Activated CD8-positive, alpha-beta T cell treated with anti-CD3 and anti-CD28 coated beads for 36 hours (primary cell): ENCODE measurements around the gene CAMTA1. TPM values are rescaled to one million over a fixed set of nuclear protein-coding genes. Genes with fewer than 3 reads are reported as not detected.

Source experiments
- ATAC-seq: fragments of 200-7000 bp; cut with Tn5 transposase; one replicate; pipeline ENCODE4 v1.10.0; 2021; ENCODE audit warnings: mild to moderate bottlenecking, moderate library complexity
- CTCF ChIA-PET: fragments of 350-600 bp; sonication (Branson Sonifier 250); formaldehyde crosslinking; loops from one replicate; lab custom pipeline; 2021; ENCODE audit warnings: antibody characterized with exemption; lab: Charles Lee
- POLR2A ChIA-PET: fragments of 350-600 bp; sonication (Branson Sonifier 250); formaldehyde crosslinking; loops from one replicate; lab custom pipeline; 2021; ENCODE audit warnings: antibody characterized with exemption; lab: Charles Lee
- DNase-seq: peaks from one replicate; pipeline ENCODE4 v3.0.0-alpha.2; 2020
- H3K27ac Mint-ChIP-seq: one replicate; pipeline ENCODE4 v1.8.0; 2021; ENCODE audit warnings: mild to moderate bottlenecking, mixed read lengths
- H3K27me3 Mint-ChIP-seq: one replicate; pipeline ENCODE4 v1.8.0; 2021; ENCODE audit warnings: mixed read lengths
- H3K36me3 Mint-ChIP-seq: one replicate; pipeline ENCODE4 v1.8.0; 2021; ENCODE audit warnings: low read depth, mixed read lengths
- H3K4me1 Mint-ChIP-seq: one replicate; pipeline ENCODE4 v1.8.0; 2021; ENCODE audit warnings: low read depth, mixed read lengths
- H3K4me3 Mint-ChIP-seq: one replicate; pipeline ENCODE4 v1.8.0; 2021; ENCODE audit warnings: mild to moderate bottlenecking, moderate library complexity, mixed read lengths
- H3K9me3 Mint-ChIP-seq: one replicate; pipeline ENCODE4 v1.8.0; 2021; ENCODE audit warnings: mixed read lengths
- CTCF ChIP-seq: fragments of 200-600 bp; IDR thresholded peaks from one replicate; pipeline ENCODE4 v1.8.0; 2022; ENCODE audit warnings: antibody characterized with exemption, mild to moderate bottlenecking
- intact Hi-C: fragments of 100-400 bp; cut with micrococcal nuclease; formaldehyde crosslinking; loops from one replicate; pipeline ENCODE4 v1.10.0; 2022
- total RNA-seq, 2 experiments: library from RNA; stranded (reverse); gene quantifications; one replicate each; pipeline ENCODE4 v1.2.3, GENCODE V29; 2021

CAMTA1 gene
- total RNA-seq, 2 experiments from 2014 or later = 67.7 to 70.9 TPM

- Mint-ChIP-seq H3K27me3 (no peaks in the 10 kb centered on the region), H3K4me3 (no peak overlapping the region), H3K27ac (no peak overlapping the region), H3K4me1 (peaks cover 39% of the 10 kb centered on the region), H3K9me3 (no peaks in the 10 kb centered on the region), H3K36me3 (peaks cover 7% of the 10 kb centered on the region)
- intact Hi-C loops = no loop called here
- CTCF ChIA-PET = interaction anchor here (1.7 kb wide), 1 partner anchor 95 kb away, joined by 6 read pairs; no protein-coding TSS in a partner anchor
- POLR2A ChIA-PET = interaction anchor here (1.1 kb wide), 1 partner anchor 164 kb away, joined by 3 read pairs; no protein-coding TSS in a partner anchor
- DNase-seq = no peak
- ATAC-seq = no peak
- TF ChIP-seq CTCF = peak; percentile 59
These were observed 8.9 kb downstream of the CAMTA1 start for GRCh38 chr1:6794164-6794563.

GRCh38 chr1:6795203-6795602, 9.9 kb downstream of the CAMTA1 start:
- Mint-ChIP-seq H3K27me3 (no peaks in the 10 kb centered on the region), H3K9me3 (no peaks in the 10 kb centered on the region), H3K36me3 (peaks cover 5% of the 10 kb centered on the region), H3K4me3 (no peak overlapping the region), H3K4me1 (peaks cover 35% of the 10 kb centered on the region), H3K27ac (no peak overlapping the region)
- no peak for TF ChIP-seq CTCF
- CTCF ChIA-PET = interaction anchor here (1.0 to 1.8 kb wide), 5 partner anchors 9 to 275 kb away, joined by 3 to 8 read pairs (median 5); no protein-coding TSS in a partner anchor
- DNase-seq = no peak
- no peak for ATAC-seq
- POLR2A ChIA-PET = interaction anchor here (1.1 kb wide), 1 partner anchor 165 kb away, joined by 3 read pairs; no protein-coding TSS in a partner anchor
- intact Hi-C loops = no loop called here

- peaks cover 36% of the 10 kb centered on the region for H3K4me1 Mint-ChIP-seq
- ChIA-PET CTCF (interaction anchor here (1.0 to 1.8 kb wide), 5 partner anchors 8 to 275 kb away, joined by 3 to 8 read pairs (median 5); no protein-coding TSS in a partner anchor), POLR2A (interaction anchor here (1.1 kb wide), 1 partner anchor 166 kb away, joined by 3 read pairs; no protein-coding TSS in a partner anchor)
- H3K4me3 Mint-ChIP-seq = no peak overlapping the region
- no peaks in the 10 kb centered on the region for H3K9me3 Mint-ChIP-seq
- H3K27ac Mint-ChIP-seq = no peak overlapping the region
- intact Hi-C loops = no loop called here
- ATAC-seq = no peak
- no peaks in the 10 kb centered on the region for H3K27me3 Mint-ChIP-seq
- no peak for TF ChIP-seq CTCF
- no peak for DNase-seq
- peaks cover 5% of the 10 kb centered on the region for H3K36me3 Mint-ChIP-seq
These were observed 10.4 kb downstream of the CAMTA1 start for GRCh38 chr1:6795661-6796060.

GRCh38 chr1:6796095-6796494, 10.8 kb downstream of the CAMTA1 start:
- intact Hi-C loops = no loop called here
- ATAC-seq (no peak), DNase-seq (no peak)
- peaks cover 5% of the 10 kb centered on the region for H3K36me3 Mint-ChIP-seq
- CTCF ChIA-PET = interaction anchor here (1.2 to 1.8 kb wide), 4 partner anchors 15 to 274 kb away, joined by 3 to 8 read pairs (median 6); no protein-coding TSS in a partner anchor
- no peaks in the 10 kb centered on the region for H3K9me3 Mint-ChIP-seq
- no peaks in the 10 kb centered on the region for H3K27me3 Mint-ChIP-seq
- POLR2A ChIA-PET = no interaction called here
- no peak overlapping the region for H3K27ac Mint-ChIP-seq
- peaks cover 36% of the 10 kb centered on the region for H3K4me1 Mint-ChIP-seq
- H3K4me3 Mint-ChIP-seq = no peak overlapping the region
- no peak for TF ChIP-seq CTCF

GRCh38 chr1:6799499-6799898, 14.2 kb downstream of the CAMTA1 start:
- Mint-ChIP-seq H3K27me3 (no peaks in the 10 kb centered on the region), H3K27ac (no peak overlapping the region), H3K36me3 (peaks cover 1% of the 10 kb centered on the region), H3K4me1 (peaks cover 39% of the 10 kb centered on the region), H3K9me3 (no peaks in the 10 kb centered on the region), H3K4me3 (no peak overlapping the region)
- TF ChIP-seq CTCF = no peak
- POLR2A ChIA-PET = no interaction called here
- CTCF ChIA-PET = interaction anchor here (1.7 kb wide), 1 partner anchor 90 kb away, joined by 4 read pairs; no protein-coding TSS in a partner anchor
- no peak for ATAC-seq
- DNase-seq = no peak
- intact Hi-C loops = no loop called here
